SK-N-SH (cell line): ENCODE measurements around the gene NSD2. TPM values are rescaled to one million over a fixed set of nuclear protein-coding genes. Genes with fewer than 3 reads are reported as not detected.

ENCODE experiments used
- CTCF ChIA-PET: fragments of 300-600, 350-600 bp; formaldehyde crosslinking; extraction: SDS; loops from one replicate; lab custom pipeline; 2021; lab: Yijun Ruan, JAX
- POLR2A ChIA-PET: fragments of 350-600 bp; sonication (Branson Sonifier 250); formaldehyde crosslinking; extraction: SDS; loops from one replicate; lab custom pipeline; 2020; ENCODE audit warnings: antibody characterized with exemption, inconsistent platforms; lab: Yijun Ruan, JAX
- DNase-seq: peaks from one replicate; pipeline ENCODE4 v3.0.0; 2012
- H2AFZ ChIP-seq: fragments of 200-600 bp; sonication (generic); 2 replicates; pipeline ENCODE4 v1.8.1; 2016; ENCODE audit warnings: antibody characterized with exemption, mild to moderate bottlenecking, low read depth
- H3F3A ChIP-seq: fragments of 200-600 bp; sonication (generic); replicated peaks from 2 replicates; pipeline ENCODE3; 2016; ENCODE audit warnings: antibody characterized with exemption, mild to moderate bottlenecking; ENCODE audit not compliant: insufficient read depth
- H3K27ac ChIP-seq, 2 experiments: fragments of 200-500 bp in 1 of 2; fragments of 200-600 bp in 1 of 2; sonication (Bioruptor generic) in 1 of 2; sonication (generic), shearing (Covaris generic) in 1 of 2; 2 replicates each; pipeline versions ENCODE4 v1.5.1 to v1.6.1; 2014 to 2016; ENCODE audit warnings: low read depth in 2 of 2, inconsistent platforms in 1 of 2, low read length in 1 of 2, mild to moderate bottlenecking in 1 of 2, mixed read lengths in 1 of 2
- H3K27me3 ChIP-seq: fragments of 200-600 bp; sonication (generic), shearing (Covaris generic); 2 replicates; pipeline ENCODE4 v1.6.1; 2016; ENCODE audit warnings: mixed run types; ENCODE audit not compliant: insufficient read depth
- H3K36me3 ChIP-seq, 2 experiments: fragments of 200-500 bp in 1 of 2; fragments of 200-600 bp in 1 of 2; sonication (Bioruptor generic) in 1 of 2; sonication (generic) in 1 of 2; replicated peaks in 1 of 2; 2 replicates each; pipeline versions ENCODE3 to v1.5.1; 2014 to 2016; ENCODE audit warnings: low read length in 1 of 2, mild to moderate bottlenecking in 1 of 2; ENCODE audit not compliant: insufficient read depth in 2 of 2, control insufficient read depth in 1 of 2
- H3K4me1 ChIP-seq, 2 experiments: fragments of 200-500 bp in 1 of 2; fragments of 200-600 bp in 1 of 2; sonication (Bioruptor generic) in 1 of 2; sonication (generic), shearing (Covaris generic) in 1 of 2; 2 replicates each; pipeline versions ENCODE4 v1.5.1 to v1.6.1; 2014 to 2016; ENCODE audit warnings: low read depth in 1 of 2, low read length in 1 of 2, mixed run types in 1 of 2; ENCODE audit not compliant: insufficient read depth in 2 of 2, control insufficient read depth in 1 of 2
- H3K4me2 ChIP-seq: fragments of 200-600 bp; sonication (generic), shearing (Covaris generic); 2 replicates; pipeline ENCODE4 v1.6.1; 2017; ENCODE audit warnings: mixed run types
- H3K4me3 ChIP-seq, 2 experiments: fragments of 200-500 bp in 1 of 2; fragments of 200-600 bp in 1 of 2; sonication (Bioruptor generic) in 1 of 2; sonication (generic), shearing (Covaris generic) in 1 of 2; 2 replicates each; pipeline versions ENCODE4 v1.5.1 to v1.8.1; 2014 to 2016; ENCODE audit warnings: low read depth in 2 of 2, inconsistent platforms in 1 of 2, low read length in 1 of 2, mild to moderate bottlenecking in 1 of 2, mixed read lengths in 1 of 2, moderate library complexity in 1 of 2
- H3K79me2 ChIP-seq: fragments of 200-600 bp; sonication (generic); 2 replicates; pipeline ENCODE4 v1.8.1; 2017; ENCODE audit warnings: mild to moderate bottlenecking; ENCODE audit not compliant: insufficient read depth
- H3K9ac ChIP-seq: fragments of 200-600 bp; sonication (generic); 2 replicates; pipeline ENCODE4 v1.6.1; 2017; ENCODE audit warnings: mixed run types
- H3K9me2 ChIP-seq: fragments of 200-600 bp; sonication (generic); 2 replicates; pipeline ENCODE4 v1.6.1; 2017; ENCODE audit warnings: mixed run types
- H3K9me3 ChIP-seq: fragments of 200-600 bp; sonication (generic); 2 replicates; pipeline ENCODE4 v1.6.1; 2017; ENCODE audit warnings: mixed run types, mild to moderate bottlenecking, moderate library complexity
- H4K20me1 ChIP-seq: fragments of 200-600 bp; sonication (generic); 2 replicates; pipeline ENCODE4 v1.6.1; 2017; ENCODE audit warnings: mild to moderate bottlenecking, mixed run types; ENCODE audit not compliant: insufficient read depth
- EZH2phosphoT487 ChIP-seq: fragments of 200-600 bp; sonication (generic); IDR thresholded peaks from 2 replicates; pipeline ENCODE4 v1.6.1; 2017; ENCODE audit warnings: low read depth, mixed run types, mild to moderate bottlenecking, antibody characterized with exemption, moderate library complexity, borderline replicate concordance
- FOXJ3 ChIP-seq: sonication (generic); formaldehyde crosslinking; IDR thresholded peaks from 2 replicates; pipeline ENCODE4 v1.5.1; 2020; ENCODE audit warnings: mild to moderate bottlenecking, missing genetic modification reagents
- GATA2 ChIP-seq: sonication (generic); formaldehyde crosslinking; IDR thresholded peaks from 2 replicates; pipeline ENCODE4 v1.5.0; 2020; ENCODE audit warnings: mild to moderate bottlenecking, missing genetic modification reagents
- MEF2A ChIP-seq: IDR thresholded peaks from 2 replicates; pipeline ENCODE4 v1.4.0; 2012; ENCODE audit warnings: low read depth, borderline replicate concordance
- NRF1 ChIP-seq: IDR thresholded peaks from 2 replicates; pipeline ENCODE4 v1.6.1; 2012; ENCODE audit warnings: low read depth, mild to moderate bottlenecking, low read length
- POLR2AphosphoS5 ChIP-seq: IDR thresholded peaks from 2 replicates; pipeline ENCODE4 v1.6.1; 2012; ENCODE audit warnings: low read depth, low read length
- RFX5 ChIP-seq: IDR thresholded peaks from 2 replicates; pipeline ENCODE4 v1.6.1; 2012; ENCODE audit warnings: mild to moderate bottlenecking, improper control_type of control experiment, low read length
- SIN3A ChIP-seq: IDR thresholded peaks from 2 replicates; pipeline ENCODE4 v1.6.1; 2012; ENCODE audit warnings: low read depth, mild to moderate bottlenecking, low read length, moderate library complexity, borderline replicate concordance
- SMC3 ChIP-seq: IDR thresholded peaks from 2 replicates; pipeline ENCODE4 v1.6.1; 2012; ENCODE audit warnings: low read depth, low read length, improper control_type of control experiment
- TEAD4 ChIP-seq: IDR thresholded peaks from 2 replicates; pipeline ENCODE4 v1.4.0; 2012; ENCODE audit warnings: mild to moderate bottlenecking, borderline replicate concordance; ENCODE audit not compliant: insufficient read depth
- YY1 ChIP-seq: IDR thresholded peaks from 2 replicates; pipeline ENCODE4 v1.4.0; 2012; ENCODE audit warnings: low read depth, mild to moderate bottlenecking
- WGBS: methylation state at CpG from one replicate; pipeline ENCODE4 v1.1.6; 2017; ENCODE audit warnings: low lambda C conversion rate; 5-methylcytosine and 5-hydroxymethylcytosine counted together
- polyA plus RNA-seq, 3 experiments: library from polyadenylated mRNA; depleted of rRNA; stranded (reverse); fragments of >200 nt; gene quantifications; 2 replicates each; pipeline ENCODE4 v1.2.3, GENCODE V29; 2012
- TF ChIP-seq, protein P1 (sequence below): IDR thresholded peaks from 2 replicates; pipeline ENCODE4 v1.6.1; 2012; ENCODE audit warnings: mild to moderate bottlenecking, low read depth, low read length, moderate library complexity
- TF ChIP-seq, protein P2 (sequence below): IDR thresholded peaks from 2 replicates; pipeline ENCODE4; 2012
- TF ChIP-seq, protein P3 (sequence below): fragments of 150-350 bp; IDR thresholded peaks from 2 replicates; pipeline ENCODE4 v1.6.1; 2017; ENCODE audit warnings: antibody characterized with exemption, low read length, low read depth, borderline replicate concordance
- TF ChIP-seq, protein P4 (sequence below): fragments of 200-600 bp; sonication (generic); IDR thresholded peaks from 2 replicates; pipeline ENCODE4 v1.6.1; 2017; ENCODE audit warnings: antibody characterized with exemption, mild to moderate bottlenecking, moderate library complexity
- TF ChIP-seq, protein P5 (sequence below): IDR thresholded peaks from 2 replicates; pipeline ENCODE4 v1.4.0; 2012; ENCODE audit warnings: low read depth, borderline replicate concordance

Gene NSD2
- polyA plus RNA-seq, 1 of the 3 experiments (the other 2 are of a cell fraction) = 34.2 TPM

DNA sequence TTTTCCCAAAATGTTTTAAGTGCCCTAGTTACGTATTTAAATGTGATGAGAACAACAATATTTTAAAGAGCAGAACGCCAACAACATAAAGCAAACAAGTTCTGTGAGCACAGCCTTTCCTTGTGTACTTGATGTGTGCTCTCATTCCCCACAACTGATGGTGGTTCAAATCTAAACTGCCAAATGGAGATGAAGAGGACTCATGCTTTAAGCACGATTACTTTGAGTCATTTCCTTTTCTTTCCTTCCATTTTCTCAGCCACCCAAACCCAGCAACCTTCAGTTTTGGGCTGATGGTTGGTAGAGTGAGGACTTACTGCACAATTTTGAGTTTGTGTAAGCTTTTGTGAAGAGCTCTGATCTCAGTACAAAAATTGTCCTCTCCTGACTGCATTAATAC lies 1.7 kb downstream of the NSD2 start (continued):
- TF ChIP-seq, protein P1, sequence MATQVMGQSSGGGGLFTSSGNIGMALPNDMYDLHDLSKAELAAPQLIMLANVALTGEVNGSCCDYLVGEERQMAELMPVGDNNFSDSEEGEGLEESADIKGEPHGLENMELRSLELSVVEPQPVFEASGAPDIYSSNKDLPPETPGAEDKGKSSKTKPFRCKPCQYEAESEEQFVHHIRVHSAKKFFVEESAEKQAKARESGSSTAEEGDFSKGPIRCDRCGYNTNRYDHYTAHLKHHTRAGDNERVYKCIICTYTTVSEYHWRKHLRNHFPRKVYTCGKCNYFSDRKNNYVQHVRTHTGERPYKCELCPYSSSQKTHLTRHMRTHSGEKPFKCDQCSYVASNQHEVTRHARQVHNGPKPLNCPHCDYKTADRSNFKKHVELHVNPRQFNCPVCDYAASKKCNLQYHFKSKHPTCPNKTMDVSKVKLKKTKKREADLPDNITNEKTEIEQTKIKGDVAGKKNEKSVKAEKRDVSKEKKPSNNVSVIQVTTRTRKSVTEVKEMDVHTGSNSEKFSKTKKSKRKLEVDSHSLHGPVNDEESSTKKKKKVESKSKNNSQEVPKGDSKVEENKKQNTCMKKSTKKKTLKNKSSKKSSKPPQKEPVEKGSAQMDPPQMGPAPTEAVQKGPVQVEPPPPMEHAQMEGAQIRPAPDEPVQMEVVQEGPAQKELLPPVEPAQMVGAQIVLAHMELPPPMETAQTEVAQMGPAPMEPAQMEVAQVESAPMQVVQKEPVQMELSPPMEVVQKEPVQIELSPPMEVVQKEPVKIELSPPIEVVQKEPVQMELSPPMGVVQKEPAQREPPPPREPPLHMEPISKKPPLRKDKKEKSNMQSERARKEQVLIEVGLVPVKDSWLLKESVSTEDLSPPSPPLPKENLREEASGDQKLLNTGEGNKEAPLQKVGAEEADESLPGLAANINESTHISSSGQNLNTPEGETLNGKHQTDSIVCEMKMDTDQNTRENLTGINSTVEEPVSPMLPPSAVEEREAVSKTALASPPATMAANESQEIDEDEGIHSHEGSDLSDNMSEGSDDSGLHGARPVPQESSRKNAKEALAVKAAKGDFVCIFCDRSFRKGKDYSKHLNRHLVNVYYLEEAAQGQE = no peak
- TF ChIP-seq, protein P2, sequence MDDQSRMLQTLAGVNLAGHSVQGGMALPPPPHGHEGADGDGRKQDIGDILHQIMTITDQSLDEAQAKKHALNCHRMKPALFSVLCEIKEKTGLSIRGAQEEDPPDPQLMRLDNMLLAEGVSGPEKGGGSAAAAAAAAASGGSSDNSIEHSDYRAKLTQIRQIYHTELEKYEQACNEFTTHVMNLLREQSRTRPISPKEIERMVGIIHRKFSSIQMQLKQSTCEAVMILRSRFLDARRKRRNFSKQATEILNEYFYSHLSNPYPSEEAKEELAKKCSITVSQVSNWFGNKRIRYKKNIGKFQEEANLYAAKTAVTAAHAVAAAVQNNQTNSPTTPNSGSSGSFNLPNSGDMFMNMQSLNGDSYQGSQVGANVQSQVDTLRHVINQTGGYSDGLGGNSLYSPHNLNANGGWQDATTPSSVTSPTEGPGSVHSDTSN = 0 out of 2 replicates have a peak, but pooled peaks have one; percentile 24
- TF ChIP-seq TEAD4 (no peak), POLR2AphosphoS5 (peak; percentile 68; the same call in 1 of the 2 replicates), SMC3 (no peak), YY1 (peak; percentile 42; the same call in 1 of the 2 replicates), SIN3A (no peak)
- TF ChIP-seq, protein P3, sequence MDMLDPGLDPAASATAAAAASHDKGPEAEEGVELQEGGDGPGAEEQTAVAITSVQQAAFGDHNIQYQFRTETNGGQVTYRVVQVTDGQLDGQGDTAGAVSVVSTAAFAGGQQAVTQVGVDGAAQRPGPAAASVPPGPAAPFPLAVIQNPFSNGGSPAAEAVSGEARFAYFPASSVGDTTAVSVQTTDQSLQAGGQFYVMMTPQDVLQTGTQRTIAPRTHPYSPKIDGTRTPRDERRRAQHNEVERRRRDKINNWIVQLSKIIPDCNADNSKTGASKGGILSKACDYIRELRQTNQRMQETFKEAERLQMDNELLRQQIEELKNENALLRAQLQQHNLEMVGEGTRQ = no peak

DNA sequence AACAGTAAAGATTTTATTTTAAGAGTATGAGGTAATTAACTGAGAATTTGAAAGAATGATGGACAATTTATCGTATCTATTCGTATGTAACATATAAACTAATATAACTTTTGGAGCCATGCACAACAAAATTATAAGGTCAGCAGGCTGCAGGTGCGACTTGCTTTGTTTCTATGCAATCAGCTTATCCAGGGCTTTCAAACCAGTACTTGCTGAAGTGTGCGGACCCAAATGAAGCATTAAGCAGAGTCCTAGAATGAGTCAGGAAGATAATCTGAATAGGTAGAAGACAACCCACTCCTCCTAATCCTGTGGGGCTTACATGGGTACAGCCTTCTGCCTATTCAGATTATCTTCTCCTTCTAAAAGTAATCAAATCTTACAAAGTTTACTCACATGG lies 2.1 kb downstream of the NSD2 start:
- Histone ChIP-seq H3K36me3 (no peaks in the 10 kb centered on the region), H2AFZ (no peak overlapping the region), H3K27ac (peak overlapping the region; percentile 25 to 80), H3K4me1 (peaks cover 17 to 18% of the 10 kb centered on the region in 2 experiments), H3K9ac (peak overlapping the region; percentile 89; the same call in 1 of the 2 replicates), H4K20me1 (peaks cover 30% of the 10 kb centered on the region; the same call in 1 of the 2 replicates), H3K79me2 (peaks cover 72% of the 10 kb centered on the region), H3K27me3 (no peaks in the 10 kb centered on the region), H3K9me3 (no peaks in the 10 kb centered on the region), H3K9me2 (no peaks in the 10 kb centered on the region), H3K4me2 (peak overlapping the region; percentile 72), H3F3A (peaks cover 25% of the 10 kb centered on the region), H3K4me3 (peak overlapping the region; percentile 75 to 79; a peak in 3 of 4 replicates)
- POLR2A ChIA-PET = interaction anchor here (1.2 kb wide), 1 partner anchor 16 kb away, joined by 4 read pairs; no protein-coding TSS in a partner anchor
- CTCF ChIA-PET = interaction anchor here (0.7 to 6.1 kb wide), 6 partner anchors 10 to 105 kb away, joined by 3 to 45 read pairs (median 4); no protein-coding TSS in a partner anchor
- no peak for TF ChIP-seq EZH2phosphoT487
- no peak for TF ChIP-seq SMC3
- TF ChIP-seq YY1 = no peak
- no peak for TF ChIP-seq RFX5
- TF ChIP-seq GATA2 = no peak
- no peak for TF ChIP-seq MEF2A
- no peak for TF ChIP-seq FOXJ3 (CRISPR knock-in tag)
- TF ChIP-seq, protein P4, sequence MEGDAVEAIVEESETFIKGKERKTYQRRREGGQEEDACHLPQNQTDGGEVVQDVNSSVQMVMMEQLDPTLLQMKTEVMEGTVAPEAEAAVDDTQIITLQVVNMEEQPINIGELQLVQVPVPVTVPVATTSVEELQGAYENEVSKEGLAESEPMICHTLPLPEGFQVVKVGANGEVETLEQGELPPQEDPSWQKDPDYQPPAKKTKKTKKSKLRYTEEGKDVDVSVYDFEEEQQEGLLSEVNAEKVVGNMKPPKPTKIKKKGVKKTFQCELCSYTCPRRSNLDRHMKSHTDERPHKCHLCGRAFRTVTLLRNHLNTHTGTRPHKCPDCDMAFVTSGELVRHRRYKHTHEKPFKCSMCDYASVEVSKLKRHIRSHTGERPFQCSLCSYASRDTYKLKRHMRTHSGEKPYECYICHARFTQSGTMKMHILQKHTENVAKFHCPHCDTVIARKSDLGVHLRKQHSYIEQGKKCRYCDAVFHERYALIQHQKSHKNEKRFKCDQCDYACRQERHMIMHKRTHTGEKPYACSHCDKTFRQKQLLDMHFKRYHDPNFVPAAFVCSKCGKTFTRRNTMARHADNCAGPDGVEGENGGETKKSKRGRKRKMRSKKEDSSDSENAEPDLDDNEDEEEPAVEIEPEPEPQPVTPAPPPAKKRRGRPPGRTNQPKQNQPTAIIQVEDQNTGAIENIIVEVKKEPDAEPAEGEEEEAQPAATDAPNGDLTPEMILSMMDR = no peak
- TF ChIP-seq, protein P5, sequence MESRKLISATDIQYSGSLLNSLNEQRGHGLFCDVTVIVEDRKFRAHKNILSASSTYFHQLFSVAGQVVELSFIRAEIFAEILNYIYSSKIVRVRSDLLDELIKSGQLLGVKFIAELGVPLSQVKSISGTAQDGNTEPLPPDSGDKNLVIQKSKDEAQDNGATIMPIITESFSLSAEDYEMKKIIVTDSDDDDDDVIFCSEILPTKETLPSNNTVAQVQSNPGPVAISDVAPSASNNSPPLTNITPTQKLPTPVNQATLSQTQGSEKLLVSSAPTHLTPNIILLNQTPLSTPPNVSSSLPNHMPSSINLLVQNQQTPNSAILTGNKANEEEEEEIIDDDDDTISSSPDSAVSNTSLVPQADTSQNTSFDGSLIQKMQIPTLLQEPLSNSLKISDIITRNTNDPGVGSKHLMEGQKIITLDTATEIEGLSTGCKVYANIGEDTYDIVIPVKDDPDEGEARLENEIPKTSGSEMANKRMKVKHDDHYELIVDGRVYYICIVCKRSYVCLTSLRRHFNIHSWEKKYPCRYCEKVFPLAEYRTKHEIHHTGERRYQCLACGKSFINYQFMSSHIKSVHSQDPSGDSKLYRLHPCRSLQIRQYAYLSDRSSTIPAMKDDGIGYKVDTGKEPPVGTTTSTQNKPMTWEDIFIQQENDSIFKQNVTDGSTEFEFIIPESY = no peak
- no peak for TF ChIP-seq NRF1
- DNase-seq = no peak
- 86% methylated on average over 4 of the region's 4 CpGs for WGBS
